WTC11 (cell line): ENCODE data around the gene LYRM2. TPM values are rescaled to one million over a fixed set of nuclear protein-coding genes. Genes with fewer than 3 reads are reported as not detected.

Source experiments
- ATAC-seq: fragments of 200-7000 bp; cut with Tn5 transposase; 2 replicates; pipeline ENCODE4 v1.10.0; 2021; ENCODE audit warnings: mild to moderate bottlenecking, moderate library complexity
- CTCF ChIA-PET: fragments of 300-600 bp; sonication (Branson Sonifier 250); formaldehyde crosslinking; loops from one replicate; lab custom pipeline; 2021; ENCODE audit warnings: antibody characterized with exemption; lab: Charles Lee
- POLR2A ChIA-PET: fragments of 350-600 bp; sonication (Branson Sonifier 250); formaldehyde crosslinking; loops from one replicate; lab custom pipeline; 2021; ENCODE audit warnings: antibody characterized with exemption; lab: Charles Lee
- DNase-seq: peaks from one replicate; pipeline ENCODE4 v3.0.0; 2021; ENCODE audit warnings: low spot score
- H3K27ac Mint-ChIP-seq: 2 replicates; pipeline ENCODE4 v1.8.0; 2021; ENCODE audit warnings: mixed read lengths
- H3K27me3 Mint-ChIP-seq: 2 replicates; pipeline ENCODE4 v1.8.0; 2021; ENCODE audit warnings: low read depth, mild to moderate bottlenecking, moderate library complexity, mixed read lengths
- H3K36me3 Mint-ChIP-seq: 2 replicates; pipeline ENCODE4 v1.8.0; 2021; ENCODE audit warnings: mixed read lengths
- H3K4me1 Mint-ChIP-seq: 2 replicates; pipeline ENCODE4 v1.8.0; 2022; ENCODE audit warnings: mixed read lengths
- H3K4me3 Mint-ChIP-seq: 2 replicates; pipeline ENCODE4 v1.8.0; 2021; ENCODE audit warnings: mild to moderate bottlenecking, moderate library complexity, mixed read lengths
- H3K9me3 Mint-ChIP-seq: 2 replicates; pipeline ENCODE4 v1.8.0; 2021; ENCODE audit warnings: mixed read lengths
- ESRRA ChIP-seq: sonication (generic); formaldehyde crosslinking; IDR thresholded peaks from 2 replicates; pipeline ENCODE4 v1.8.1; 2022; ENCODE audit warnings: mild to moderate bottlenecking, missing genetic modification reagents, borderline replicate concordance
- FOXP1 ChIP-seq: sonication (generic); formaldehyde crosslinking; IDR thresholded peaks from 2 replicates; pipeline ENCODE4 v1.8.0; 2022; ENCODE audit warnings: missing genetic modification reagents, mild to moderate bottlenecking, moderate library complexity, borderline replicate concordance
- GABPB1 ChIP-seq: sonication (generic); formaldehyde crosslinking; IDR thresholded peaks from 2 replicates; pipeline ENCODE4 v1.8.1; 2023; ENCODE audit warnings: mild to moderate bottlenecking, missing genetic modification reagents
- GRHL2 ChIP-seq: fragments of 250-450 bp; sonication (Bioruptor Pico); IDR thresholded peaks from 2 replicates; pipeline ENCODE4 v1.8.0; 2022; ENCODE audit warnings: mild to moderate bottlenecking, moderate library complexity; ENCODE audit not compliant: insufficient replicate concordance, severe bottlenecking
- IRF2 ChIP-seq: sonication (generic); formaldehyde crosslinking; IDR thresholded peaks from 2 replicates; pipeline ENCODE4 v1.8.0; 2022; ENCODE audit warnings: low read depth, missing genetic modification reagents, borderline replicate concordance
- NFATC4 ChIP-seq: fragments of 250-450 bp; sonication (Bioruptor Pico); IDR thresholded peaks from 2 replicates; pipeline ENCODE4 v1.9.0; 2021; ENCODE audit warnings: mild to moderate bottlenecking
- NR3C1 ChIP-seq: sonication (generic); formaldehyde crosslinking; conservative IDR thresholded peaks from 2 replicates; pipeline ENCODE4 v1.8.1; 2023; ENCODE audit warnings: low read depth, mild to moderate bottlenecking, missing genetic modification reagents
- RELA ChIP-seq: sonication (generic); formaldehyde crosslinking; IDR thresholded peaks from 2 replicates; pipeline ENCODE4 v1.8.1; 2022; ENCODE audit warnings: missing genetic modification reagents, mild to moderate bottlenecking, borderline replicate concordance
- SMAD3 ChIP-seq: sonication (generic); formaldehyde crosslinking; IDR thresholded peaks from 2 replicates; pipeline ENCODE4 v1.8.0; 2022; ENCODE audit warnings: missing genetic modification reagents, mild to moderate bottlenecking, borderline replicate concordance
- SMAD4 ChIP-seq: sonication (generic); formaldehyde crosslinking; IDR thresholded peaks from 2 replicates; pipeline ENCODE4 v1.8.0; 2022; ENCODE audit warnings: mild to moderate bottlenecking, missing genetic modification reagents
- ZNF121 ChIP-seq: sonication (generic); formaldehyde crosslinking; IDR thresholded peaks from 2 replicates; pipeline ENCODE4 v1.8.0; 2023; ENCODE audit warnings: missing genetic modification reagents
- ZNF138 ChIP-seq: sonication (generic); formaldehyde crosslinking; conservative IDR thresholded peaks from 2 replicates; pipeline ENCODE4 v1.8.1; 2022; ENCODE audit warnings: mild to moderate bottlenecking, moderate library complexity, missing genetic modification reagents
- ZSCAN18 ChIP-seq: fragments of 250-450 bp; sonication (Bioruptor Pico); IDR thresholded peaks from 2 replicates; pipeline ENCODE4 v2.1.2; 2022; ENCODE audit warnings: mild to moderate bottlenecking, moderate library complexity
- total RNA-seq: library from RNA; stranded (reverse); gene quantifications from 3 replicates; pipeline ENCODE4 v1.2.3, GENCODE V29; 2021
- TF ChIP-seq, protein P1 (sequence below): fragments of 250-450 bp; sonication (Bioruptor Pico); IDR thresholded peaks from 2 replicates; pipeline ENCODE4 v1.9.0; 2021; ENCODE audit warnings: moderate library complexity, mild to moderate bottlenecking, inconsistent platforms, borderline replicate concordance
- TF ChIP-seq, protein P2 (sequence below): sonication (generic); formaldehyde crosslinking; IDR thresholded peaks from 2 replicates; pipeline ENCODE4 v1.8.1; 2023; ENCODE audit warnings: mild to moderate bottlenecking, missing genetic modification reagents, moderate library complexity
- TF ChIP-seq, protein P3 (sequence below): sonication (generic); formaldehyde crosslinking; IDR thresholded peaks from 2 replicates; pipeline ENCODE4 v1.8.1; 2022; ENCODE audit warnings: low read depth, missing genetic modification reagents, borderline replicate concordance
- TF ChIP-seq, protein P4 (sequence below): sonication (generic); formaldehyde crosslinking; conservative IDR thresholded peaks from 2 replicates; pipeline ENCODE4 v1.8.1; 2023; ENCODE audit warnings: mild to moderate bottlenecking, low read depth, missing genetic modification reagents, moderate library complexity

Gene LYRM2
- total RNA-seq, 1 experiment from 2014 or later: 22.2 TPM

- Mint-ChIP-seq H3K27ac (no peak overlapping the region), H3K4me1 (peaks cover 14% of the 10 kb centered on the region), H3K27me3 (no peaks in the 10 kb centered on the region), H3K36me3 (no peaks in the 10 kb centered on the region), H3K4me3 (no peak overlapping the region), H3K9me3 (no peaks in the 10 kb centered on the region)
- ATAC-seq: peak; percentile 44
- TF ChIP-seq, protein P1, sequence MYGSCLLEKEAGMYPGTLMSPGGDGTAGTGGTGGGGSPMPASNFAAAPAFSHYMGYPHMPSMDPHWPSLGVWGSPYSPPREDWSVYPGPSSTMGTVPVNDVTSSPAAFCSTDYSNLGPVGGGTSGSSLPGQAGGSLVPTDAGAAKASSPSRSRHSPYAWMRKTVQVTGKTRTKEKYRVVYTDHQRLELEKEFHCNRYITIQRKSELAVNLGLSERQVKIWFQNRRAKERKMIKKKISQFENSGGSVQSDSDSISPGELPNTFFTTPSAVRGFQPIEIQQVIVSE: no peak
- TF ChIP-seq NFATC4 (CRISPR knock-in tag) (no peak), GRHL2 (CRISPR knock-in tag) (no peak), NR3C1 (CRISPR knock-in tag) (no peak)
- TF ChIP-seq, protein P2, sequence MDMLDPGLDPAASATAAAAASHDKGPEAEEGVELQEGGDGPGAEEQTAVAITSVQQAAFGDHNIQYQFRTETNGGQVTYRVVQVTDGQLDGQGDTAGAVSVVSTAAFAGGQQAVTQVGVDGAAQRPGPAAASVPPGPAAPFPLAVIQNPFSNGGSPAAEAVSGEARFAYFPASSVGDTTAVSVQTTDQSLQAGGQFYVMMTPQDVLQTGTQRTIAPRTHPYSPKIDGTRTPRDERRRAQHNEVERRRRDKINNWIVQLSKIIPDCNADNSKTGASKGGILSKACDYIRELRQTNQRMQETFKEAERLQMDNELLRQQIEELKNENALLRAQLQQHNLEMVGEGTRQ: no peak
- ChIA-PET CTCF (interaction anchor here (0.5 to 1.5 kb wide), 7 partner anchors 14 to 224 kb away, joined by 3 to 7 read pairs (median 3); partner anchors contain the start of genes ANKRD6 and LYRM2), POLR2A (no interaction called here)
- no peak for DNase-seq
Measured at GRCh38 chr6:89581689-89582088, 56.9 kb downstream of the LYRM2 start.

DNA sequence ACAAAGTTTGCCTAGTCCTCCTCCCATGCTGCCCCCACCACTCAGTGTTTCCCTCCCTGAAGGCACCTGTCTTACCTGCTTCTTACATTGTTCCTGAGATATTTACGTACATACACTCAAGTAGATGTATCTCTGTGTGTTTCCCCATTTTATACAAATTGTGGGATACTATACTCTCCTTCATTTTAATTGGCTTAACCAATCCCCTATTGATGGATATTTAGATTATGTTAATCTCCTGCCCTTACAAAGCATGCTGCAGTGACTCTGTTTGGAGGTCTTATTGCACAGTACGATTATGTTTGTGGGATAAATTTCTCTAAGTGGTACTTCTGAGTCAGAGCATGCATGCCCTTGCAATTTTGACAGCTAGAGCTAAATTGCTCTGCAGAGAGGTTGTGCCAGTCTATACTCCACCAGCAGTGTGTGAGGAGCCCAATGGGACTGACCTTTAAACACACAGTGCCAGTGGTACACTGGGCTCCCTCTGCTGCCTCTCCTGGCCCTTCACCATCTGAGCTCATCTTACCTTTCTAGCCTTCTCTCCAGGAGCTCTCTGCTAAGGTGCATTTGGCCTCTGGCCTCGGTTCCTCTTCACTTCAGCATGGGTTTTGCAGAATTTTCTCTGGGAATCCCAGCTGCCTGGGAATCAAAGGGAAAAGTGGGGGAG lies 57.4 kb downstream of the LYRM2 start:
- CTCF ChIA-PET: interaction anchor here (0.5 to 1.5 kb wide), 7 partner anchors 14 to 225 kb away, joined by 3 to 7 read pairs (median 3); partner anchors contain the start of genes ANKRD6 and LYRM2
- ATAC-seq (peak; percentile 62), DNase-seq (no peak)
- Mint-ChIP-seq H3K27ac (no peak overlapping the region), H3K4me1 (peaks cover 14% of the 10 kb centered on the region), H3K36me3 (no peaks in the 10 kb centered on the region), H3K9me3 (no peaks in the 10 kb centered on the region), H3K4me3 (no peak overlapping the region), H3K27me3 (no peaks in the 10 kb centered on the region)
- POLR2A ChIA-PET: interaction anchor here (0.5 kb wide), 1 partner anchor 131 kb away, joined by 3 read pairs; no protein-coding TSS in a partner anchor
- TF ChIP-seq RELA (CRISPR knock-in tag): no peak
- TF ChIP-seq, protein P3, sequence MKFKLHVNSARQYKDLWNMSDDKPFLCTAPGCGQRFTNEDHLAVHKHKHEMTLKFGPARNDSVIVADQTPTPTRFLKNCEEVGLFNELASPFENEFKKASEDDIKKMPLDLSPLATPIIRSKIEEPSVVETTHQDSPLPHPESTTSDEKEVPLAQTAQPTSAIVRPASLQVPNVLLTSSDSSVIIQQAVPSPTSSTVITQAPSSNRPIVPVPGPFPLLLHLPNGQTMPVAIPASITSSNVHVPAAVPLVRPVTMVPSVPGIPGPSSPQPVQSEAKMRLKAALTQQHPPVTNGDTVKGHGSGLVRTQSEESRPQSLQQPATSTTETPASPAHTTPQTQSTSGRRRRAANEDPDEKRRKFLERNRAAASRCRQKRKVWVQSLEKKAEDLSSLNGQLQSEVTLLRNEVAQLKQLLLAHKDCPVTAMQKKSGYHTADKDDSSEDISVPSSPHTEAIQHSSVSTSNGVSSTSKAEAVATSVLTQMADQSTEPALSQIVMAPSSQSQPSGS (CRISPR knock-in tag): no peak
- no peak for TF ChIP-seq ZSCAN18

DNA sequence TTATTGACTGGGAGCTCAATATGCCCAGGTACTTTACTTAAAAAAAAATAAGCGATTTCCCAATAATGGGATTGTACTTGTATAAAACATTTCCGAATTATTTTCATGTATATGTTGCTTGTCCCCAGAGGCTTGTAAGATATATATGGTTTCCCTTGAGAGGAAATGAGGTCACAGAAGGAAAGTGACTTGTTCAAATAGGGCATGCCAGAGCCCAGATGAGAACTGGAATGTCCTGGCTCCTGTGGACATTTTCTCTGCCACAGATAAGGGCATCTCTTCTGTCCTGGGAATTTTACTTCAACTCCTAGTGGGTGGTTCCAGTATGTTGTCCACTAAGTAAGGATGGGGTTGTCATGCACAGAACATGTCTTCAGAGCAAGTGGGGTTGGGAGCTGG lies 63.0 kb downstream of the LYRM2 start:
- ChIA-PET POLR2A (no interaction called here), CTCF (interaction anchor here (1.2 kb wide), 1 partner anchor 36 kb away, joined by 3 read pairs; no protein-coding TSS in a partner anchor)
- Mint-ChIP-seq H3K4me3 (no peak overlapping the region), H3K27me3 (no peaks in the 10 kb centered on the region), H3K36me3 (no peaks in the 10 kb centered on the region), H3K27ac (no peak overlapping the region), H3K9me3 (no peaks in the 10 kb centered on the region), H3K4me1 (0 out of 2 replicates have a peak, but pooled peaks cover 2% of the 10 kb centered on the region)
- DNase-seq (no peak), ATAC-seq (no peak)
- TF ChIP-seq ZSCAN18 (no peak), ZNF138 (CRISPR knock-in tag) (no peak), SMAD4 (CRISPR knock-in tag) (no peak), ESRRA (CRISPR knock-in tag) (no peak), FOXP1 (no peak), IRF2 (CRISPR knock-in tag) (no peak), GRHL2 (CRISPR knock-in tag) (no peak), ZNF121 (CRISPR knock-in tag) (no peak), NR3C1 (CRISPR knock-in tag) (no peak), GABPB1 (no peak), SMAD3 (CRISPR knock-in tag) (no peak)
- TF ChIP-seq, protein P3 (CRISPR knock-in tag): no peak
- TF ChIP-seq, protein P1: no peak
- TF ChIP-seq, protein P4, sequence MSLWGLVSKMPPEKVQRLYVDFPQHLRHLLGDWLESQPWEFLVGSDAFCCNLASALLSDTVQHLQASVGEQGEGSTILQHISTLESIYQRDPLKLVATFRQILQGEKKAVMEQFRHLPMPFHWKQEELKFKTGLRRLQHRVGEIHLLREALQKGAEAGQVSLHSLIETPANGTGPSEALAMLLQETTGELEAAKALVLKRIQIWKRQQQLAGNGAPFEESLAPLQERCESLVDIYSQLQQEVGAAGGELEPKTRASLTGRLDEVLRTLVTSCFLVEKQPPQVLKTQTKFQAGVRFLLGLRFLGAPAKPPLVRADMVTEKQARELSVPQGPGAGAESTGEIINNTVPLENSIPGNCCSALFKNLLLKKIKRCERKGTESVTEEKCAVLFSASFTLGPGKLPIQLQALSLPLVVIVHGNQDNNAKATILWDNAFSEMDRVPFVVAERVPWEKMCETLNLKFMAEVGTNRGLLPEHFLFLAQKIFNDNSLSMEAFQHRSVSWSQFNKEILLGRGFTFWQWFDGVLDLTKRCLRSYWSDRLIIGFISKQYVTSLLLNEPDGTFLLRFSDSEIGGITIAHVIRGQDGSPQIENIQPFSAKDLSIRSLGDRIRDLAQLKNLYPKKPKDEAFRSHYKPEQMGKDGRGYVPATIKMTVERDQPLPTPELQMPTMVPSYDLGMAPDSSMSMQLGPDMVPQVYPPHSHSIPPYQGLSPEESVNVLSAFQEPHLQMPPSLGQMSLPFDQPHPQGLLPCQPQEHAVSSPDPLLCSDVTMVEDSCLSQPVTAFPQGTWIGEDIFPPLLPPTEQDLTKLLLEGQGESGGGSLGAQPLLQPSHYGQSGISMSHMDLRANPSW (CRISPR knock-in tag): no peak
